NCI-H748 (cell line): ENCODE measurements around the gene ARPC2.
"Not testable (repeated sequence)": the region's sequence is repeated elsewhere in the genome, so short reads cannot be mapped to it uniquely, and the experiment has no call there.

ENCODE experiments used
- DNase-seq: peaks from one replicate; lab custom pipeline; 2025; ENCODE audit not compliant: unreplicated experiment; lab: John Stamatoyannopoulos, UW

The ARPC2 gene

DNA sequence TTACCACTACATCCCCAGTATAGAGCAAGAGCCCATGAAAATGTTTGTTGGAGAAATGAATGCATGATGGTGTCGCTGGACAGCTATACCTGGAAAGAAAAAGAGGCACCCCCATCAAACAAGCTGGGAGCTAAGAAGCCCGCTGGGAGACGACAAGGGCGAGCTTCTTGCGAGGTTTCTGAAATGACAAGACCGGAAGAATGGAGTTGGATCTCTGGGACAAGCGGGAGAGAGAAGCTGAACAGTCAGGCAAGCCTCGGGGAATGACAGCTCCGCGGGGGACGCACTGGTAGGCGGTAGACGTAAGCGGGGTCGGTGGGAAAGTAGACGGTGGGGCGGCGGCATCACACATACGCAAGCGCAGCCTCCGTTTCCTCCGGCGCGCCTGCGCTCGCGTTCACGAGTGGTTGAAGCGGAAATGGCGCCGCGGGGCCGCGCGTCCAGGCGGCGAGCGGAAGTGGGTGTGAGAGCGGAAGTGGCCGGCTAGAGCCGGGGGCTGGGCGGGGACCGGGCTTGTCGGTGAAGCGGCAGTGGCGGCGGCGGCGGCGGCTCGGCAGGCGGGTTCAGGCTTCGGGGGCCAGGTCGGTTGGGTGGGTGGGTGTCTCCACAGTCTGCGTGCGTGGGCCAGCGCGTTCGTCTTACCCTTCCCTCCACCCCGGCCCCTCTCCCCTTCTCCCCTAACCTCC is at the start of gene ARPC2:
Gene ARPC2 (plus strand): TSS at position 516 of the 686 bp plus-strand sequence. CDS start 282 bp downstream, outside the sequence.
- peak; percentile 96 for DNase-seq

DNA sequence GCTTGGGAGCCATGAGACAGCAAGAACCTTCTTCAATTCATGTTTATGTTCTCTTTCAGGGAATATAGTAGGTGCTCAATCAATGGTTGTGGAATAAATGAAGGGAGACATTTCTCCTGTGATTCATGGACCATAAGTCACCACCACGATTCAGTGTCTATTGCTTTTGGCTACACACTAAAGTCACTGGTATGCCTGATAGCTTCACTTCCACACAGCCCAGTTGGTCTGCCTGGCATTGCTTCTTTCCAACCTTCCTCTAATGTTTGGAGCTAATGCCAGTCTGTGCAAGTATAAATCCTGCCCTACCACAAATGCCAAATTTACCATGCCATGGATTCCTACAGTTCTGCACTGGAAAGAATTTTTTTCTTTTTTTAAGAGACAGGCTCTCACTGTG is 49.0 kb upstream of the ARPC2 start:
- DNase-seq = no peak

DNA sequence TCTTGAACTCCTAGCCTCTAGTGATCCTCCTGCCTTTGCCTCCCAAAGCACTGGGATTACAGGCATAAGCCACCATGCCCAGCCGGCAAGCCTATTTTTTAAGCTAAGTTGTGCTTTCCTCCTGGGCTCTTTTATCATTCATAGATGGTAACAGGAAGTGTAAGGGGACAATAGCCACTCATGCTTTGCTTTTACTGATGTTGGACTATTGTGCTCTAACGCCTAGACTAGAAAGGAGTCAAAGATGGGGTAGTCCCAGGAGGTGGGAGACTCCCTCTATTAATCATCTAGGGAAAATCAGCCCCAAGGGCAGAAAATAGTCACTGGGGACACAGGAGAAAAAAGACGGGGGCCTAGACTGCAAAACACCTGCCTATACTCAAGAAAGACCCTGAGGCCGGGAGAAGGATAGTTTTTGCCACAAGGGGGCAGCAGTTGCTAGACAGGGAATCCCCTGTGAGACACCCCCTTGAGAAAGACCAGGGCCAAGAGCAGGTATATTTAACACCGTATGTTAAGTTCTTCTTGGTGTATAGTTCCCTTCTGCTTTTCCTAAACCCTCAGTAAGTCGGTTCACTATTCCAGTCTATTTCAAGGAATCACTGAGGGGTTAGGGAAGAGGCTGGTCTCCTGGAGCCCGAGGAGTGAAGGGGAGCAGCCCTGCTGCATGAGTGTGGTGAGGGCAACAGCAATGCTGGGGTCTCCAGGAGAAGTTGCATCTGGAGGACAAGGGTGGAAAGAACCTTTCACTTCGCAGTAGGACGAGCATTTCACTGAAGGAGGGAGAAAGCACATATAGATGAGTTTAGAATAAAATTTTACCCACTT is 48.1 kb upstream of the ARPC2 start:
- peak; percentile 55 for DNase-seq

DNA sequence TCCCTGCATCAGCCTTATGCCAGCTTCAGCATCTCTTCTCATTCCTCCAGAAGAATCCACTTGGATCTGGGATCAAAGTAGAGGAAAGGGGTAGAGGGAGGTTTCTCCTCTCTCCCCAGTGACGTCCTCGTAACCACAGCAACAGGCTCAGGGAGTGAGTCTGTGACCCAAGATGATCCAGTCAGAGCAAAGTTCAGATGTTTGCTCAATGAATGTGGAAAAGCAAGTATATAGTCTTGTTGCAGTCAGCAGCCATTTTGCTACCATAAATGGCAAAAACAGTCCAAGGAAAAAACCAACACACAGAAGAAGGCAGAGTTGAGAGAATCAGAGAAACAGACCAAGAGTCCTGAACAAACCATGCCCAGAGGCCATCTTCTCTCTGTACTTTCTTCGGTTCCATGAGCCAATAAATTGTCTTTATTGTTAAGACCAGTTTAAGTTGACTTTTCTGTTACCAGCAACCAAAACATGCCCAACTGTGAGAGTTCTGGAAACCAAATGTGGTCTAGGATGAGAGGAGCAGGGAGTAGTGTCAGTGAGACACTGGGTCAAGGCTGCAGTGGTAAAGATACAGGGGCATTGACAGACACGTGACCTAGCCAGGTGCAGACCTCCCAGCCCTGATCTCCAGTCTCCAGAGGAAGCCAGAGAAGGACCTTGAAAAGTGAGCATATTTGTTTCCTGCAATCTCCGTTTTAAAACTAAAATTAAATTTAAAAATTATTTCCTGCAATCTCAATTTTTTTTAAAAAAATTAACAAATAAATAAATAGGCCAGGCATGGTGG is 47.0 kb upstream of the ARPC2 start:
- no peak for DNase-seq

DNA sequence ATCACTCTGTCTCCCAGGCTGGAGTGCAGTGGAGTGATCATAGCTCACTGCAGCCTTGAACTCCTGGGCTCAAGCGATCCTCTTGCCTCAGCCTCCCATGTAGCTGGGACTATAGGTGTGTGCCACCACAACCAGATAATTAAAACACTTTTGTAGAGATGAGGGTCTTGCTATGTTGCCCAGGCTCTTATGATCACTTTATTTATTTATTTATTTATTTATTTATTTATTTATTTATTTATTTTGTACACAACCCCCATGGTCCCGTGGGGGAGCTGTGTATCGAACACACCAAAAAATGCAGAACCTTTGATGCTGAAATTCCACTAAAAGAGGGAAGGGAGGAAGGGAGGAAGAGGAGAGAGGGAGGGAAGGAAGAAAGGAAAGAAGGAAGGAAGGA is 45.2 kb upstream of the ARPC2 start:
- DNase-seq = not testable (repeated sequence)

DNA sequence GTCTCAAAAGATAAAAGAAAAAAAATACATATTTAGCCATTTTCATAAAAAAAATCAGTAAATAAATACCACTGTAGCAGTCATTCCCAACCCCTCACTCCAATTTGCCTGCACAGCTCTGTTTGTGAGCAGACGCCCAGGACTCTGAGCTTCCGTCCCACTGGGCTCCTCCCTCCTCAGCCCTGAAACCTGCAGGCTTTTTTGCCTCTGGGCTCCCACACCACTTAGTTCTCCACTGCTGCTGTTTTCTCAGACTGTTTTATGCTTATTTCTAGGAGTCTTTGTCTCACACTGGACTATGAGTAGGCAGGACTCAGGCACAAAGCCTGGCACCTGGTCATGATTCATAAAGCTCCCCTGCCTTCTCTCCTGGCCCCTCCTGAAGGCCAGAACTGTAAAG is 44.1 kb upstream of the ARPC2 start:
- DNase-seq = no peak

DNA sequence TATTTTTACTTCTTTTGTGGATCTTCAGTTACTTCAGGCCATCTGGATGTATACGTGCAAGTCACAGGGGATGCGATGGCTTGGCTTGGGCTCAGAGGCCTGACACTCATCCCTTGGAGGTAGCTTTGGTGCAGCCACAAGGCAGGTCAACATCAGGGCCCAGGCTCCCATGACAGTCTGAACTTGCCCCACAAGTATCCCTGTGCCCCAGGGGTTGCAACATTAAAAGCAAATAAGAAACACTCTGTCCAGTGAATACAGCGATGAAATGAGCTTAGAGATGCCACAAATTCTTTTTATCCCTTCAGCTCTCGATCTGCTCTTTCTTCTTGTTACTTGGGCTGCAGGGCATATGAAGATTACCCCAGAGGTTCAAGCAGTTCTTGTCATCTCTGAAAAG is 37.2 kb upstream of the ARPC2 start:
- DNase-seq = no peak

DNA sequence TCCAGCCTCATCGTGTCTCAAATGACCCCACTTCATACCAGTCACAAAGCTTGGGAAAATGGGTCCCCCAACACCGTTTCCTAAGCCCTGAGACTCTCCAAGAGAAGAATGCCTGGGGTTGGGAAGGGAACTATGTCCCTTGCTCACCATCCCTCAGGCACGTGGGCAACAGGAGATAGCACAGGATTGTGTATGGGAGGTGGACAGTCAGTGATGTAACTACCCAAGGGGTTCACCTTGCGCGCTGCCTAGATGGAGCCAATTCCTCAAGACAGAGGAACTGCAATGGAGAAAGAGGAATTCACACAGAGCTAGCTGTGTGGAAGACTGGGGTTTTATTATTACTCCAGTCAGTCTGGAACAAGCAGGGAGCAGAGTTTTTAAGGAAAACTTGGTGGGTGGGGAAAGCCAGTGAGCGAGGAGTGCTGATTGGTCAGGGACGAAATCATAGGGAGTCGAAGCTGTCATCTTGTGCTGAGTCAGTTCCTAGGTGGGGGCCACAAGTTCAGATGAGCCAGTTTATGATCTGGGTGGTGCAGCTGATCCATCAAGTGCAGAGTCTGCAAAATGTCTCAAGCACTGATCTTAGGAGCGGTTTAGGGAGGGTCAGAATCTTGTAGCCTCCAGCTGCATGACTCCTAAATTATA is 36.4 kb upstream of the ARPC2 start:
- DNase-seq = no peak

DNA sequence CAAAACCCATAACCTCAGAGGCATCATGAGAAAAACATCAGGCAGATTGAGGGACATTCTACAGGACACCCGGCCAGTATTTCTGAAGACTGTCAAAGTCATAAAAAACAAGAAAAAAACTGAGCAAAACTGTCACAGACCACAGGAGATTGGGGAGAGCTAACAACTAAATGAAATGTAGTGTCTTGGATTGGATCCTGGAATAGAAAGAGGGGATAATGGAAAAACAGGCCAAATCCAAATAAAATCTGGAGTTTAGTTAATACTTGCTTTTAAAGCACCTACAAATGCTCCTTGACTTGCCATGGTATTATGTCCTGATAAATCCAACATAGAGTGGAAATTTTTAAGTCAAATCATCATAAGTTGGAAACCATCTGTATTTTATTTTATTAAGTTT is 32.7 kb upstream of the ARPC2 start:
- no peak for DNase-seq

DNA sequence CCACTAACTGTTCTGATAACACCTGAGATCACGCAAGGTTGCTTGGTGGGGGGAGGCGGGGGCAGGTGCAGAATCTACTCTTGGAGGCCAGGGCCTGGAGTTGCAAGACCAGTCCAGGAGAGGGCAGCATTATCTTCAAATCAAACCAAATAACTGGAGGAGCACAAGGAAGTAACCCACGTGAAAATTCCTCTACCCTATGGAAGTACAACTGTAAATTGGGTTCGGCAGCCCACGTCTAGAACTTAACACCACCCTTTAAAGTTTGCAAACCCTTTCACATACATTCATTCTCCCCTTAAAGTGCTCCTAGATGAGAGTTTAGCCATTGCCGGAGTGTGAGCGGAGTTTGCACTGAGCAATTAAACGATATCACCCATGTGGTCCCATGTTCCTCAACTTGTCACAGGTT is 30.6 kb upstream of the ARPC2 start:
- DNase-seq = peak; percentile 58

DNA sequence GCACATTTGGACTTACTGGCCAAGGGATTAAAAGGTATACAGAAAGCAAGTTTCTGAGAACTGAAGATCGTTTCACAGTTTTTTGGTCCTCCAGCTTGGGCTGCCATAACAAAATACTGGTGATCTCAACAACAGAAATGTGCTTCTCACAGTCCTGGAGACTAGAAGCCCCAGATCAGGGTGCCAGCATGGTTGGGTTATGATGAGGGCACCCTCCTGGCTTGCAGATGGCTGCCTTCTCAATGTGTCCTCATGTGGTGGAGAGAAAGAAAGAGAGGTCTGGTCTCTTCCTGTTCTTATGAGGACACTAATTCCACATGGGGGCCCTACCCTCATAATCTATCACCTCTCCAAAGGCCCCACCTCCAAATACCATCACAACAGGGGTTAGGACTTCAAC is 30.1 kb upstream of the ARPC2 start:
- DNase-seq = no peak

DNA sequence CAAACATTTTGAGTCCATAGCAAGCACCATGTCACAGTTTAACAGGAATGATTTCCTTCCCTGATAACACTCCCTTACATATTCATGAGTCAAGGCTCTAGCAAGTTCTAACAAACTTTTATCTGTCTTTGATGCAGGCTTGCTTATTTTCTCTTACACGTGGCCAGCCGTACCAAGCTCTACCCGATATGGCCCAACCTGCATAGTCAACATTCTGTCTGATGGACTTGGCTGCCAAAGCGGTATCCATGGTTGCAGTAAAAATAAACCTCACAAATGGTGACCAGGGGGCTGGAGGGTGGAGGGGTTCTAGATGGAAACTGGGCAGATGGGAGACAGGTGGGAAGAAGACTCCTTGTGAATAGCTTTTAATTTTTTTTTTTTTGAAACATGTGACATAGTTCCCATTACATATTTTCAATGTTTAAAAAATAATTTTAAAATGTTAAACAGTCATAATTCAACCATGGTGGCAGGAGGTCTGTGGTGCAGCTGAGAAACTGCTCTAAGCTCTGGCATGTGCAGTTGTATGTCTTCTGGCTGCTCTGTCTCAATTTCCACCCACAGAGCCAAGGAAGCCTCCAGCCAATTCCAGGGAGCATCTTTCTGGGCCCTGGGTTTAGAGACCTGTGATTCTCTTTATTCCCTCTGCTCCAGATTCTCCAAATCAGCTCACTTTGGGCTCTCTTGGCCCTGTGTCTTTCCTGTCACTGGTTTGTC is 29.5 kb upstream of the ARPC2 start:
- no peak for DNase-seq

DNA sequence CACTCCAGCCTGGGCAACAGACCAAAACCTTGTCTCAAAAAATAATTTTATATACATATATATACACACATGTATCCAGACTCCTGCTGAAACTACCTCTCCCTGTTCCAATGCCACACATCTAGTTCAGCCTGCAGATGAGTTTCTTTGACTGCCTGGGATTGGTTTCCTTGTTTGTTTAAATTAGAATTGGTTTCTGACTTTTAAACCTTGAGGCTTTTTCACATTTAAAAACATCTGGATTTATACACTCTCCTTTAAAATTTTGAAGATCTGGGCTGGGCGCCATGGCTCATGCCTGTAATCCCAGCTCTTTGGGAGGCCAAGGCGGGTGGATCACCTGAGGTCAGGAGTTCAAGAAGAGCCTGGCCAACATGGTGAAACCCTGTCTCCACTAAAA is 28.5 kb upstream of the ARPC2 start:
- no peak for DNase-seq

DNA sequence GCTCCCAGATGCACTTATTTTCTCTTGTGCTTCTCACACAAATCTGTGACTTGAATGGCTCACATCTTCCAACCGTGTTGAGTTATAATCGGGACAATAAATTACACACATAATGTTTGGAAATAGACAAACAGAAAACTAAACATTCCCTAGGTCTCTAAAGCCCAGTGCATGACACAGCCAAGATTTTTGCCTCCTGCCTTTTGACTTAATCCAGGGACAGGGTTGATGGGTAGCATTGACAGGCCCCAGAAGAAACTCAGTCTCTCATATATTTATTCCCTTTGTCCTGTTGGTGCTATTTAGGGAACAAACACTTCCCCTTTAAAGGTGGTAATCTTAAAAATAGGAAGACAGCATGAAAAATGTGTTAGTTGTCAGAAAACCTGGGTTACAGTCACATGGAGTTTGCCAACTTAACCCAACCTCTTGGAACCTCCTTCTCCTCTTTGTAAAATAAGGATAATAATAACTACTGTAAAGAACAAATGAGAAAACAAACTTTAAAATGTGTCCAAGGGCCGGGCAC is 24.0 kb upstream of the ARPC2 start:
- DNase-seq = no peak

DNA sequence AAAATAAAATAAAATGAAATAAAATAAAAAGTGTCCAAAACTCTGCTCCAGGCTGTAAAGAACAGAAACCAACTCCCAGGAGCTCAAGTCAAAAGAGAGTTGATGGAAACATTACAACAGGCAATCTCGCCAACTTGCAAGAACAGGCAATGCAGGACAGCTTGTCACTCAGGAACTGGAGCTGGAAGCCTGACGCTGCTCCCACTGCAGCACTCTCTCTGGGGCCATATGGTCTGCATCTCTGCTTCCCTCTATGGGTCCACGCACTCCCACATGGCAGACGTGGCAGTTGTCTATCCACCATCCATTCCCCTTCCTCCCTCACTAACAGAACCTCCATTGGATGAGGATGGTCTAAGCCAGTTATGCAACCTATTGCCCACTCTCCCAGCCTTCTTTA is 23.3 kb upstream of the ARPC2 start:
- no peak for DNase-seq

DNA sequence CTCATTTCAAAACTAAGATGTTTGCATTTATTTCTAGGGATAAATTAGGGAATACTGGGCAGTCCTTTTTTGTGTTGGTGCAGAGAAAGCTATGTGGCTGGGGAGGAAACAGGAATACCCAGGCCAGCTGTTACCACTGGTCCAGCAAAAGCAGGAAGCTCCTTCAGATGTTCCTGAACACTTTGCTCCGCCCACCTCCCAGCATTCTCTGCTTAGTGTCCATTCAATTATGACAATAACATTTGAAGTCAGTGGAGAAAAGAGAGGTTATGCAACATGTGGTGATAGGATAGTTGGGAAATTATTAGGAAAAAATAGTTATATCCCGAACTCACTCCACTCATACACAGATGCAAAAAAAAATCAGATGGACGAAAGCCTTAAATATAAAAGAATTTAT is 22.1 kb upstream of the ARPC2 start:
- no peak for DNase-seq

DNA sequence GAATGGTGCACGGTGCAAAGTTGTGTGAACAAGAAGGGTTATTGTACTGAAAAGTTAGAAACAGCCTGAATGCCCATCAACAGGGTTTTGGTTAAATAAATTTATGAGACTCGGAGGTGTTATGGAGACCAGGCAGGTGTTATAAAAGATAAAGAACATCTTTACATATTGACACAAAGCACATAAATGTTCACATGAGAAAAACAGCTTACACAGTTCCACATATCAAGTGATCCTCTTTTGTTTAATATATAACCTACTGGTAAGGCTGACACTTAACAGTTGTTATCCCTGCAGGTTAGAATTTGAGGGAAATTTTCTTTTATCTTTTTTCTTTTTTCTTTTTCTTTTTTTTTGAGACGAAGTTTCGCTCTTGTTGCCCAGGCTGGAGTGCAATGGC is 20.0 kb upstream of the ARPC2 start:
- DNase-seq = no peak

DNA sequence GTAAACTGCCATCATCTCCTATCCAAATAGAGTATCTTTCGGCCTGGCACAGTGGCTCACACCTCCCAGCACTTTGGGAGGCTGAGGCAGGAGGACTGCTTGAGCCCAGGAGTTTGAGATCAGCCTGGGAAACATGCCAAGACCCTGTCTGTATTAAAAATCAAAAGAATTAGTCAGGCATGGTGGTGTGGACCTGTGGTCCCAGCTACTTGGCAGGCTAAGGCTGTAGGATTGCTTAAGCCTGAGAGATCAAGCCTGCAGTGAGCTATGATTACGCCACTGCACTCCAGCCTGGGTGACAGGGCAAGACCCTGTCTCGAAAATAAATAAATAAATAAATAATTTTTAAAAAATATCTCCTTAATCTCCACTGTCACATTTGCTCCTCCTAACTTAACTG is 14.7 kb upstream of the ARPC2 start:
- no peak for DNase-seq

DNA sequence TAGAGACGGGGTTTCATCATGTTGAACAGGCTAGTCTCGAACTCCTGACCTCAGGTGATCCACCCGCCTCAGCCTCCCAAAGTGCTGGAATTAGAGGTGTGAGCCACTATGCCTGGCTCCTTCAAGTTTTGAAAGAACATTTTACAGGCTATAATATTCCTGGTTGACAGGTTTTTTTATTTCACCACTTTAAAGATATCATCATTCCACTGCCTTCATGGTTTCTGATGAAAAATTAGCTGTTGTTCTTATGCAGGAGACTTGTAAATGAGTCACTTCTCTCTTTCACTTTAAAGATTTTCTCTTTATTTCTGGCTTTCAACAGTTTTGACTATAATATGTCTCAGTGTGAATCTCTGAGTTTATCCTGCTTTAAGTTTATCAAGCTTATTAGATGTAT is 7.9 kb upstream of the ARPC2 start:
- DNase-seq = no peak

DNA sequence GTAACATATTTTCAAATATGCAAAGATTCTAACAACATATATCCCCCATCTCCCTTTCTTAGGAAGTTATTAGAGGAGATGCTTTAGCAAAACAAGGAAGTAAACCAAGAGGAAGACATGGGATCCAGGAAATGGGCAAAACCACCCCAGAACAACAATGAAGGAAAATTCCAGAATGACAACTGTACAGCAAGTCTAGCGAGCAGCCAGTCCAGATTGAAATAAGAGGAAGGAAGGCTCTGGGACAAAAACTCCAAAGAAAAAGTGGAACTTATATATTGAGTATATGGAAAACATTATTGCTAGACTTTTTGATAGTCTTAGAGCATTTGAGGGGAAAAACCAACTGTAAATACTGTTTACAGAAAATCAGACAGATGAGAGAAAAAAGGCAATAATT is 2.9 kb upstream of the ARPC2 start:
- DNase-seq = no peak

DNA sequence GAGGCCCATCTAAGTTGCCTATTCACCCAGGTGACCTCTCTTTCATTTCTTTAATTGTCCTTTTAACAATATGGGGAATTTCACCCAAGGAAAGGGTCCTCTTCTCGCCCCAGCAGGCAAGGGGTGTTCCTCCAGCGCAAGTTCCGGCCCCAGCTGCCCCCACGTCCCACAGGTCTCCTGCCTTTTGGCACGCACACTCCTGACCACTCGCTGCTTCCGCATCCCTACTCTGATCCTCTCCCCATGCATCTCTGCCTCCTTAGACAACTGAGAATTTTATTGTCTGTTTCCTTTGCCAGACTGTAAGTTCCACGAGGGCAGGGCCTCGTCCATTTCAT is 684 bp upstream of the ARPC2 start:
- DNase-seq = no peak
